ENCODE data around the gene SMKR1. TPM values are rescaled to one million over a fixed set of nuclear protein-coding genes. Genes with fewer than 3 reads are reported as not detected.

Gene SMKR1
- total and polyA plus RNA-seq, 9 of the 15 experiments (the other 6 are each of a cell fraction or from before 2014, with no cell fraction given) = 0.58 to 1.8 (median 0.93) TPM; not detected in 1

- in situ Hi-C loops (cut with MboI) = no loop called here
- H3K79me2 ChIP-seq (ENCODE audit: control insufficient read depth, insufficient read depth, low read length) = no peaks in the 10 kb centered on the region
- POLR2A ChIA-PET = interaction anchor here (0.6 kb wide), 1 partner anchor 21 kb away, joined by 3 read pairs; no protein-coding TSS in a partner anchor
Observed at GRCh38 chr7:129517931-129518330, 15.6 kb downstream of the SMKR1 start.

More at GRCh38 chr7:129517931-129518330, 15.6 kb downstream of the SMKR1 start:
- TF ChIP-seq ATF4 (CRISPR knock-in tag; IDR thresholded peaks at IDR 0.05) (no peak), ZNF561 (CRISPR knock-in tag; conservative IDR thresholded peaks at IDR 0.05) (no peak), GATAD2A (IDR thresholded peaks at IDR 0.05) (no peak), ZBTB8A (IDR thresholded peaks at IDR 0.05; ENCODE audit: partially characterized antibody) (no peak), CEBPG (CRISPR knock-in tag; IDR thresholded peaks at IDR 0.05) (no peak), CEBPG (tag; conservative IDR thresholded peaks at IDR 0.05 in 1 of 2, IDR thresholded peaks at IDR 0.05 in 1 of 2) (no peak), PHB2 (IDR thresholded peaks at IDR 0.05; ENCODE audit: low read depth) (no peak), ZNF395 (CRISPR knock-in tag; IDR thresholded peaks at IDR 0.05) (no peak), HMG20B (CRISPR knock-in tag; IDR thresholded peaks at IDR 0.05) (no peak), HMG20A (CRISPR knock-in tag; conservative IDR thresholded peaks at IDR 0.05) (no peak), ARID2 (IDR thresholded peaks at IDR 0.05) (no peak), ZNF766 (CRISPR knock-in tag; conservative IDR thresholded peaks at IDR 0.05) (no peak), ZNF57 (CRISPR knock-in tag; IDR thresholded peaks at IDR 0.05) (no peak)
- no peak for DNase-seq (ENCODE audit: extremely low read depth in 1 of 4, low spot score in 3 of 4)
- H2AFZ ChIP-seq (ENCODE audit: low read depth, low read length) = no peak overlapping the region; the same call in 1 of the 2 replicates
- H3K4me2 ChIP-seq (ENCODE audit: insufficient read depth, low read length) = no peak overlapping the region
- H3K4me3 ChIP-seq = no peak overlapping the region
- no peaks in the 10 kb centered on the region for H4K20me1 ChIP-seq (replicated peaks; ENCODE audit: control insufficient read depth, insufficient read depth, low read length)
- intact Hi-C loops (cut with micrococcal nuclease) = no loop called here
- H3K36me3 ChIP-seq (ENCODE audit: control insufficient read depth, insufficient read depth, low read length) = no peaks in the 10 kb centered on the region
- no peak for ATAC-seq
- CTCF ChIA-PET (ENCODE audit: low intra/inter-chr PET ratio) = interaction anchor here (0.7 kb wide), 1 partner anchor 260 kb away, joined by 3 read pairs; no protein-coding TSS in a partner anchor
- H3K4me1 ChIP-seq (replicated peaks in 1 of 2; ENCODE audit: control insufficient read depth in 2 of 2, insufficient read depth in 2 of 2, low read length in 2 of 2) = peaks cover 0 to 4% of the 10 kb centered on the region in 2 experiments; a peak in 1 of 5 replicates
- BruUV-seq (replicated peaks) = no TSS peak
- no peaks in the 10 kb centered on the region for H3K9me1 ChIP-seq (ENCODE audit: control insufficient read depth, insufficient read depth, low read length)
- no peak overlapping the region for H3K9ac ChIP-seq (ENCODE audit: insufficient read depth in 1 of 2, low read depth in 2 of 2, low read length in 2 of 2)
- WGBS (ENCODE audit: insufficient coverage, low coverage, missing lambda C conversion rate) = 15% methylated on average over 6 of the region's 6 CpGs
- peaks cover 27 to 52% of the 10 kb centered on the region in 2 experiments for H3K27me3 ChIP-seq (ENCODE audit: control insufficient read depth in 2 of 2, insufficient read depth in 2 of 2, low read length in 2 of 2)
- 0 out of 2 replicates have a peak, but pooled peaks cover 2% of the 10 kb centered on the region for H3K9me3 ChIP-seq (replicated peaks; ENCODE audit: control insufficient read depth, insufficient read depth, low read depth, low read length)
- FAIRE-seq = no peak
- no peak overlapping the region for H3K27ac ChIP-seq (ENCODE audit: extremely low read depth, low read depth, low read length)
